IMR-90 (cell line): ENCODE results near the gene PELO. TPM values are rescaled to one million over a fixed set of nuclear protein-coding genes. Genes with fewer than 3 reads are reported as not detected.

Experiments
- ATAC-seq: fragments of 200-7000 bp; cut with Tn5 transposase; 2 replicates; pipeline ENCODE4 v1.9.1; 2020; ENCODE audit warnings: low read depth, mild to moderate bottlenecking, moderate library complexity
- BruUV-seq: library from RNA; stranded (reverse); fragments of 400-500 nt; replicated peaks from 2 replicates; lab custom pipeline; 2021; lab: Mats Ljungman, UMichigan
- CTCF ChIA-PET: fragments of 300-600 bp; formaldehyde crosslinking; extraction: SDS; loops from one replicate; lab custom pipeline; 2021; ENCODE audit warnings: antibody characterized with exemption; lab: Yijun Ruan, JAX
- POLR2A ChIA-PET: fragments of 300-600 bp; sonication (Branson Sonifier 250); formaldehyde crosslinking; loops from one replicate; lab custom pipeline; 2022; ENCODE audit warnings: antibody characterized with exemption; ENCODE audit not compliant: unreplicated experiment; lab: Charles Lee
- DNase-seq: peaks from one replicate; pipeline ENCODE4 v3.0.0; 2013
- H2AFZ ChIP-seq: replicated peaks from 2 replicates; pipeline ENCODE3; 2013; ENCODE audit warnings: low read length, mild to moderate bottlenecking; ENCODE audit not compliant: poor library complexity
- H2AK5ac ChIP-seq: 2 replicates; pipeline ENCODE4 v1.6.1; 2013; ENCODE audit warnings: low read depth, low read length, inconsistent platforms
- H2AK9ac ChIP-seq: replicated peaks from 2 replicates; pipeline ENCODE3; 2013; ENCODE audit warnings: mild to moderate bottlenecking, low read depth, low read length, moderate library complexity; ENCODE audit not compliant: poor library complexity
- H2BK120ac ChIP-seq: 2 replicates; pipeline ENCODE4 v1.6.1; 2013; ENCODE audit warnings: low read depth, low read length, inconsistent platforms
- H2BK15ac ChIP-seq: 3 replicates; pipeline ENCODE4 v1.6.1; 2013; ENCODE audit warnings: low read depth, low read length, inconsistent platforms
- H2BK20ac ChIP-seq: 2 replicates; pipeline ENCODE4 v1.6.1; 2013; ENCODE audit warnings: low read depth, mild to moderate bottlenecking, inconsistent platforms, low read length, moderate library complexity
- H2BK5ac ChIP-seq: 2 replicates; pipeline ENCODE4 v1.6.1; 2013; ENCODE audit warnings: mild to moderate bottlenecking, low read depth, low read length, inconsistent platforms; ENCODE audit not compliant: poor library complexity, severe bottlenecking
- H3K14ac ChIP-seq: replicated peaks from 2 replicates; pipeline ENCODE4 v1.6.1; 2013; ENCODE audit warnings: low read depth, low read length, inconsistent platforms
- H3K18ac ChIP-seq: 2 replicates; pipeline ENCODE4 v1.6.1; 2013; ENCODE audit warnings: low read depth, low read length, control low read depth
- H3K23ac ChIP-seq: 2 replicates; pipeline ENCODE4 v1.6.1; 2013; ENCODE audit warnings: low read depth, low read length, inconsistent platforms
- H3K27ac ChIP-seq: 2 replicates; pipeline ENCODE4 v1.5.1; 2013; ENCODE audit warnings: mild to moderate bottlenecking, control low read depth, low read length; ENCODE audit not compliant: insufficient read depth
- H3K27me3 ChIP-seq: 2 replicates; pipeline ENCODE4 v1.6.1; 2013; ENCODE audit warnings: low read length; ENCODE audit not compliant: control insufficient read depth, insufficient read depth
- H3K36me3 ChIP-seq: 2 replicates; pipeline ENCODE4 v1.6.1; 2013; ENCODE audit warnings: low read length, mixed read lengths; ENCODE audit not compliant: control insufficient read depth, insufficient read depth
- H3K4ac ChIP-seq: 2 replicates; pipeline ENCODE4 v1.6.1; 2013; ENCODE audit warnings: low read depth, low read length, inconsistent platforms
- H3K4me1 ChIP-seq: 2 replicates; pipeline ENCODE4 v1.6.1; 2013; ENCODE audit warnings: low read length, mixed read lengths; ENCODE audit not compliant: control insufficient read depth, insufficient read depth
- H3K4me2 ChIP-seq: 2 replicates; pipeline ENCODE4 v1.6.1; 2013; ENCODE audit warnings: low read depth, mild to moderate bottlenecking, control low read depth, low read length, moderate library complexity
- H3K4me3 ChIP-seq: 2 replicates; pipeline ENCODE4 v1.5.1; 2013; ENCODE audit warnings: low read depth, mild to moderate bottlenecking, control low read depth, low read length, moderate library complexity; ENCODE audit not compliant: insufficient read depth
- H3K56ac ChIP-seq: 2 replicates; pipeline ENCODE4 v1.6.1; 2013; ENCODE audit warnings: low read length, inconsistent platforms; ENCODE audit not compliant: insufficient read depth; ENCODE audit errors: extremely low read depth
- H3K79me1 ChIP-seq, 2 experiments: 2 replicates each; pipeline ENCODE4 v1.6.1; 2013; ENCODE audit warnings: low read length in 2 of 2, inconsistent platforms in 1 of 2, low read depth in 1 of 2
- H3K9ac ChIP-seq: 2 replicates; pipeline ENCODE4 v1.6.1; 2013; ENCODE audit warnings: low read depth, low read length, control low read depth
- H3K9me1 ChIP-seq: 2 replicates; pipeline ENCODE4 v1.6.1; 2013; ENCODE audit warnings: low read length, inconsistent platforms; ENCODE audit not compliant: insufficient read depth
- H3K9me3 ChIP-seq: 2 replicates; pipeline ENCODE4 v1.6.1; 2013; ENCODE audit warnings: low read length; ENCODE audit not compliant: control insufficient read depth, insufficient read depth
- H4K20me1 ChIP-seq: 2 replicates; pipeline ENCODE4 v1.6.1; 2013; ENCODE audit warnings: low read length, inconsistent platforms; ENCODE audit not compliant: insufficient read depth
- H4K5ac ChIP-seq: 2 replicates; pipeline ENCODE4 v1.6.1; 2013; ENCODE audit warnings: mild to moderate bottlenecking, low read depth, low read length, control low read depth
- H4K8ac ChIP-seq, 2 experiments: 2 replicates each; pipeline ENCODE4 v1.6.1; 2013; ENCODE audit warnings: low read depth in 2 of 2, low read length in 2 of 2, control low read depth in 1 of 2, inconsistent platforms in 1 of 2
- H4K91ac ChIP-seq: 2 replicates; pipeline ENCODE4 v1.6.1; 2013; ENCODE audit warnings: low read depth, low read length, inconsistent platforms; ENCODE audit not compliant: insufficient read depth
- CEBPB ChIP-seq: IDR thresholded peaks from 2 replicates; pipeline ENCODE4 v1.6.1; 2012; ENCODE audit warnings: low read depth, low read length, improper control_type of control experiment
- CHD1 ChIP-seq: IDR thresholded peaks from 2 replicates; pipeline ENCODE4 v1.6.1; 2012; ENCODE audit warnings: low read depth, low read length, improper control_type of control experiment
- MAFK ChIP-seq: IDR thresholded peaks from 2 replicates; pipeline ENCODE4 v1.6.1; 2012; ENCODE audit warnings: low read depth, low read length, improper control_type of control experiment
- MAZ ChIP-seq: IDR thresholded peaks from 2 replicates; pipeline ENCODE4 v1.6.1; 2012; ENCODE audit warnings: low read depth, mild to moderate bottlenecking, low read length, improper control_type of control experiment, moderate library complexity, borderline replicate concordance
- MXI1 ChIP-seq: IDR thresholded peaks from 2 replicates; pipeline ENCODE4 v1.6.1; 2012; ENCODE audit warnings: low read depth, mild to moderate bottlenecking, low read length, moderate library complexity, borderline replicate concordance
- POLR2A ChIP-seq: IDR thresholded peaks from 2 replicates; pipeline ENCODE4 v1.6.1; 2012; ENCODE audit warnings: mild to moderate bottlenecking, low read depth, low read length
- RAD21 ChIP-seq: IDR thresholded peaks from 2 replicates; pipeline ENCODE4 v1.6.1; 2012; ENCODE audit warnings: low read length, improper control_type of control experiment
- RCOR1 ChIP-seq: IDR thresholded peaks from 2 replicates; pipeline ENCODE4 v1.6.1; 2012; ENCODE audit warnings: mild to moderate bottlenecking, low read length, improper control_type of control experiment; ENCODE audit not compliant: insufficient replicate concordance
- RFX5 ChIP-seq: IDR thresholded peaks from 2 replicates; pipeline ENCODE4 v1.8.0; 2012; ENCODE audit warnings: low read depth, mild to moderate bottlenecking, low read length, moderate library complexity
- WGBS, 2 experiments: methylation state at CpG; one replicate each; pipeline versions ENCODE4 v1.1.5 to v1.1.7; 2013; ENCODE audit warnings: missing lambda C conversion rate in 2 of 2; ENCODE audit not compliant: insufficient read length in 1 of 2; ENCODE audit errors: extremely low coverage in 2 of 2; 5-methylcytosine and 5-hydroxymethylcytosine counted together
- dilution Hi-C: fragments of 300-500 bp; cut with HindIII; formaldehyde crosslinking; loops from one replicate; pipeline ENCODE4 v1.14.3; 2018; ENCODE audit warnings: low sequenced_read_pairs; ENCODE audit not compliant: unreplicated experiment
- in situ Hi-C: fragments of 300-500 bp; cut with MboI; formaldehyde crosslinking; loops from 3 replicates; pipeline ENCODE4 v1.14.3; 2019; ENCODE audit warnings: low sequenced_read_pairs, inconsistent platforms, mixed read lengths
- intact Hi-C: fragments of 100-400 bp; cut with micrococcal nuclease; formaldehyde crosslinking; loops from 2 replicates; pipeline ENCODE4 v1.10.0; 2022
- polyA plus RNA-seq, 3 experiments: library from polyadenylated mRNA; depleted of rRNA; stranded (reverse); fragments of >200 nt; gene quantifications; 2 replicates each; pipeline ENCODE4 v1.2.3, GENCODE V29; 2012; ENCODE audit warnings: low replicate concordance in 1 of 3
- total RNA-seq: library from RNA; depleted of rRNA; stranded (reverse); fragments of >200 nt; gene quantifications from 2 replicates; pipeline ENCODE4 v1.2.3, GENCODE V29; 2012
- TF ChIP-seq, protein P1 (sequence below): fragments of 150-350 bp; IDR thresholded peaks from 2 replicates; pipeline ENCODE4 v1.6.1; 2016; ENCODE audit warnings: low read depth, mild to moderate bottlenecking, low read length, moderate library complexity, borderline replicate concordance
- TF ChIP-seq, protein P2 (sequence below): conservative IDR thresholded peaks from 2 replicates; pipeline ENCODE4 v1.5.1; 2012; ENCODE audit warnings: mild to moderate bottlenecking, low read depth, low read length, improper control_type of control experiment

Gene PELO
- total and polyA plus RNA-seq, 2 of the 4 experiments (the other 2 are of a cell fraction) = 42.4 to 48.9 TPM

DNA sequence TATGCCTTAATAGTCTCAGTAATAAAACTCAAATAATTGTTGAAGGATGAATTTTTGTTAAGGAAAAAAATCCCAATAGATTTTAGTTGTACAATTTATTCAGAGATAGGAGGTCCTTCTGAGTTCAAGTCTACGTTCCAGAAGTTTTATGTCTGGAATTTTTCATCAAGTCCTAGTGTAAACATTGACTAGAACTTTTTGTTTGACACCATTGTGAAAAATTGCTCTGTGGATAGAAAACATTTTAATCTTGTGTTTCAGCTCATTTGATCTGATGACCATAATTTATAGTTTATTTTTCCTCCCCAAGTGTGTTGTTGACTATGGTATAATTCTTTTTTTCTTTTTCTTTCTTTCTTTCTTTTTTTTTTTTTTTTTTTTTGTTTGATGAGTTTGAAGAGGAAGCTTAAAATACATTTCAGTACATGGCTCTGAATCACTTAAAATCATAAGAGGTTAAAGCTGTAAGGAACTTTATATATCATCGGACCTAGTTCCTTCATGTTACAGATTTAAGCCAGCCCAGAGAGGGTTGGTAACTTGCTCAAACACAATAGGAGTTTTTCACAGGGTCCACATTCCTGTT is 20.7 kb downstream of the PELO start:
- H4K20me1 ChIP-seq = peaks cover 12% of the 10 kb centered on the region; the same call in 1 of the 2 replicates
- dilution Hi-C loops = no loop called here

More for the DNA sequence above, 20.7 kb downstream of the PELO start:
- peak overlapping the region; percentile 82 for H2BK120ac ChIP-seq
- H4K8ac ChIP-seq = peak overlapping the region; percentile 36 to 84; a peak in 3 of 4 replicates
- H3K4me1 ChIP-seq = peaks cover 25% of the 10 kb centered on the region
- peak overlapping the region; percentile 21; the same call in 1 of the 2 replicates for H3K9ac ChIP-seq
- no peak overlapping the region for H2AK9ac ChIP-seq
- TF ChIP-seq CEBPB = no peak
- TF ChIP-seq MAFK = no peak
- no peak for TF ChIP-seq RFX5
- TF ChIP-seq MAZ = no peak
- no peak for TF ChIP-seq RAD21
- no peak for TF ChIP-seq RCOR1
- TF ChIP-seq, protein P1, sequence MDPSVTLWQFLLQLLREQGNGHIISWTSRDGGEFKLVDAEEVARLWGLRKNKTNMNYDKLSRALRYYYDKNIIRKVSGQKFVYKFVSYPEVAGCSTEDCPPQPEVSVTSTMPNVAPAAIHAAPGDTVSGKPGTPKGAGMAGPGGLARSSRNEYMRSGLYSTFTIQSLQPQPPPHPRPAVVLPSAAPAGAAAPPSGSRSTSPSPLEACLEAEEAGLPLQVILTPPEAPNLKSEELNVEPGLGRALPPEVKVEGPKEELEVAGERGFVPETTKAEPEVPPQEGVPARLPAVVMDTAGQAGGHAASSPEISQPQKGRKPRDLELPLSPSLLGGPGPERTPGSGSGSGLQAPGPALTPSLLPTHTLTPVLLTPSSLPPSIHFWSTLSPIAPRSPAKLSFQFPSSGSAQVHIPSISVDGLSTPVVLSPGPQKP = no peak
- TF ChIP-seq MXI1 = no peak
- TF ChIP-seq POLR2A = no peak
- TF ChIP-seq CHD1 = no peak
- TF ChIP-seq, protein P2, sequence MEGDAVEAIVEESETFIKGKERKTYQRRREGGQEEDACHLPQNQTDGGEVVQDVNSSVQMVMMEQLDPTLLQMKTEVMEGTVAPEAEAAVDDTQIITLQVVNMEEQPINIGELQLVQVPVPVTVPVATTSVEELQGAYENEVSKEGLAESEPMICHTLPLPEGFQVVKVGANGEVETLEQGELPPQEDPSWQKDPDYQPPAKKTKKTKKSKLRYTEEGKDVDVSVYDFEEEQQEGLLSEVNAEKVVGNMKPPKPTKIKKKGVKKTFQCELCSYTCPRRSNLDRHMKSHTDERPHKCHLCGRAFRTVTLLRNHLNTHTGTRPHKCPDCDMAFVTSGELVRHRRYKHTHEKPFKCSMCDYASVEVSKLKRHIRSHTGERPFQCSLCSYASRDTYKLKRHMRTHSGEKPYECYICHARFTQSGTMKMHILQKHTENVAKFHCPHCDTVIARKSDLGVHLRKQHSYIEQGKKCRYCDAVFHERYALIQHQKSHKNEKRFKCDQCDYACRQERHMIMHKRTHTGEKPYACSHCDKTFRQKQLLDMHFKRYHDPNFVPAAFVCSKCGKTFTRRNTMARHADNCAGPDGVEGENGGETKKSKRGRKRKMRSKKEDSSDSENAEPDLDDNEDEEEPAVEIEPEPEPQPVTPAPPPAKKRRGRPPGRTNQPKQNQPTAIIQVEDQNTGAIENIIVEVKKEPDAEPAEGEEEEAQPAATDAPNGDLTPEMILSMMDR = no peak
- H3K14ac ChIP-seq = peak overlapping the region; percentile 64
- no peak overlapping the region for H3K4me3 ChIP-seq
- ChIA-PET POLR2A (interaction anchor here (0.6 to 1.4 kb wide), 2 partner anchors 9 to 298 kb away, joined by 4 to 5 read pairs; no protein-coding TSS in a partner anchor), CTCF (interaction anchor here (0.6 to 0.7 kb wide), 3 partner anchors 9 to 504 kb away, joined by 3 to 5 read pairs (median 5); no protein-coding TSS in a partner anchor)
- H2BK15ac ChIP-seq = 0 out of 3 replicates have a peak overlapping the region, but pooled peaks have one; percentile 80
- H4K91ac ChIP-seq = peak overlapping the region; percentile 63
- no peak overlapping the region for H2AFZ ChIP-seq
- peak overlapping the region; percentile 95 for H2BK5ac ChIP-seq
- H3K27me3 ChIP-seq = no peaks in the 10 kb centered on the region
- peak; percentile 29 for DNase-seq
- H3K79me1 ChIP-seq = peaks cover 7 to 54% of the 10 kb centered on the region in 2 experiments
- no peaks in the 10 kb centered on the region for H3K9me3 ChIP-seq
- intact Hi-C loops (no loop called here), in situ Hi-C loops (no loop called here)
- H2AK5ac ChIP-seq = peak overlapping the region; percentile 10; the same call in 1 of the 2 replicates
- peaks cover 4% of the 10 kb centered on the region; the same call in 1 of the 2 replicates for H3K36me3 ChIP-seq
- peak overlapping the region; percentile 55; the same call in 1 of the 2 replicates for H3K27ac ChIP-seq
- peak overlapping the region; percentile 87 for H3K18ac ChIP-seq
- peak overlapping the region; percentile 60; the same call in 1 of the 2 replicates for H2BK20ac ChIP-seq
- peaks cover 6% of the 10 kb centered on the region; the same call in 1 of the 2 replicates for H3K9me1 ChIP-seq
- H3K4ac ChIP-seq = peak overlapping the region; percentile 69
- peak overlapping the region; percentile 32; the same call in 1 of the 2 replicates for H3K4me2 ChIP-seq
- H3K56ac ChIP-seq = peak overlapping the region; percentile 71; the same call in 1 of the 2 replicates
- no TSS peak for BruUV-seq
- H4K5ac ChIP-seq = peak overlapping the region; percentile 94
- 20% methylated on average over 1 of the region's 2 CpGs; no CpG with 5 or more reads in 1 of the 2 experiments for WGBS, 2 experiments
- H3K23ac ChIP-seq = peak overlapping the region; percentile 71; the same call in 1 of the 2 replicates
- 0 out of 2 replicates have a peak, but pooled peaks have one; percentile 8 for ATAC-seq
